K562 (cell line): ENCODE results near the gene FLAD1. TPM values are rescaled to one million over a fixed set of nuclear protein-coding genes. Genes with fewer than 3 reads are reported as not detected.

Experiments used
- ATAC-seq: fragments of 200-7000 bp; cut with Tn5 transposase; 3 replicates; pipeline ENCODE4 v1.9.1; 2020; ENCODE audit warnings: moderate library complexity
- BruUV-seq: library from RNA; stranded (reverse); fragments of 400-500 nt; replicated peaks from 2 replicates; lab custom pipeline; 2021; lab: Mats Ljungman, UMichigan
- CTCF ChIA-PET: fragments of 300-600 bp; formaldehyde crosslinking; extraction: SDS; loops from one replicate; lab custom pipeline; 2021; ENCODE audit warnings: low intra/inter-chr PET ratio; lab: Yijun Ruan, JAX
- POLR2A ChIA-PET: fragments of 300-600, 350-650 bp; sonication (Branson Sonifier 250); formaldehyde crosslinking; extraction: SDS; loops from one replicate; lab custom pipeline; 2021; ENCODE audit warnings: antibody characterized with exemption, inconsistent platforms; lab: Yijun Ruan, JAX
- DNase-seq, 4 experiments: peaks; one replicate each; pipeline versions ENCODE4 v3.0.0 to v3.0.0-alpha.2; 2011 to 2018; ENCODE audit warnings: low spot score in 3 of 4, mixed read lengths in 3 of 4; ENCODE audit errors: extremely low read depth in 1 of 4
- FAIRE-seq: peaks from 2 replicates; lab custom pipeline; 2011; peaks lifted over from hg19 to GRCh38; lab: Jason Lieb, UNC
- H2AFZ ChIP-seq: 2 replicates; pipeline ENCODE4 v1.6.0; 2011; ENCODE audit warnings: low read depth, low read length, control low read depth, inconsistent platforms
- H3K27ac ChIP-seq: fragments of 200-600 bp; 3 replicates; pipeline ENCODE4 v1.8.0; 2011; ENCODE audit warnings: low read depth, mild to moderate bottlenecking, control low read depth, inconsistent platforms, low read length, moderate library complexity, mixed read lengths; ENCODE audit errors: extremely low read depth
- H3K27me3 ChIP-seq, 2 experiments: fragments of 300-600 bp in 1 of 2; 2 replicates in 1 of 2; 3 replicates in 1 of 2; pipeline versions ENCODE4 v1.6.0 to v1.8.0; 2011; ENCODE audit warnings: inconsistent platforms in 2 of 2, low read length in 2 of 2, mild to moderate bottlenecking in 1 of 2, mixed read lengths in 1 of 2, moderate library complexity in 1 of 2; ENCODE audit not compliant: control insufficient read depth in 2 of 2, insufficient read depth in 2 of 2
- H3K36me3 ChIP-seq: fragments of 300-600 bp; 3 replicates; pipeline ENCODE4 v1.8.0; 2011; ENCODE audit warnings: mild to moderate bottlenecking, low read length, inconsistent platforms; ENCODE audit not compliant: control insufficient read depth, insufficient read depth
- H3K4me1 ChIP-seq, 2 experiments: fragments of 200-600 bp in 1 of 2; replicated peaks in 1 of 2; 2 replicates in 1 of 2; 3 replicates in 1 of 2; pipeline versions ENCODE4 v1.5.1 to v1.8.0; 2011; ENCODE audit warnings: inconsistent platforms in 2 of 2, low read length in 2 of 2, mild to moderate bottlenecking in 1 of 2, mixed read lengths in 1 of 2, moderate library complexity in 1 of 2; ENCODE audit not compliant: control insufficient read depth in 2 of 2, insufficient read depth in 2 of 2
- H3K4me2 ChIP-seq: 2 replicates; pipeline ENCODE4 v1.6.1; 2011; ENCODE audit warnings: low read length, control low read depth, inconsistent platforms, mixed read lengths; ENCODE audit not compliant: insufficient read depth
- H3K4me3 ChIP-seq: fragments of 200-600 bp; sonication (generic), shearing (Covaris generic); 2 replicates; pipeline ENCODE4 v1.5.1; 2016; ENCODE audit warnings: control low read depth, inconsistent platforms
- H3K79me2 ChIP-seq: fragments of 200-600 bp; 3 replicates; pipeline ENCODE4 v1.8.0; 2011; ENCODE audit warnings: low read length, inconsistent platforms; ENCODE audit not compliant: control insufficient read depth, insufficient read depth
- H3K9ac ChIP-seq, 2 experiments: 2 replicates each; pipeline versions ENCODE4 v1.6.0 to v1.6.1; 2011; ENCODE audit warnings: low read depth in 2 of 2, low read length in 2 of 2, control low read depth in 1 of 2, inconsistent platforms in 1 of 2, mild to moderate bottlenecking in 1 of 2, mixed read lengths in 1 of 2; ENCODE audit not compliant: insufficient read depth in 1 of 2
- H3K9me1 ChIP-seq: one replicate; pipeline ENCODE4 v1.6.0; 2011; ENCODE audit warnings: inconsistent platforms, mild to moderate bottlenecking, low read length, moderate library complexity; ENCODE audit not compliant: control insufficient read depth, insufficient read depth
- H3K9me3 ChIP-seq: replicated peaks from 2 replicates; pipeline ENCODE4 v1.5.1; 2011; ENCODE audit warnings: low read depth, low read length, inconsistent platforms; ENCODE audit not compliant: control insufficient read depth, insufficient read depth
- H4K20me1 ChIP-seq: replicated peaks from 2 replicates; pipeline ENCODE4 v1.6.1; 2011; ENCODE audit warnings: low read length, inconsistent platforms, mixed read lengths; ENCODE audit not compliant: control insufficient read depth, insufficient read depth
- LEF1 ChIP-seq: fragments of 450-650 bp; IDR thresholded peaks from 2 replicates; pipeline ENCODE4 v1.6.1; 2016; ENCODE audit warnings: mild to moderate bottlenecking
- MYNN ChIP-seq, 2 experiments: sonication (generic); formaldehyde crosslinking in 1 of 2; IDR thresholded peaks; 2 replicates each; pipeline versions ENCODE4 v1.5.0 to v1.6.1; 2016 to 2020; ENCODE audit warnings: antibody characterized with exemption in 1 of 2, missing genetic modification reagents in 1 of 2
- RFX1 ChIP-seq: fragments of 450-650 bp; IDR thresholded peaks from 2 replicates; pipeline ENCODE4 v1.6.1; 2016; ENCODE audit warnings: mild to moderate bottlenecking, moderate library complexity
- ZNF57 ChIP-seq: fragments of 450-650 bp; formaldehyde crosslinking; IDR thresholded peaks from 2 replicates; pipeline ENCODE4 v1.4.0; 2020; ENCODE audit warnings: mild to moderate bottlenecking, moderate library complexity
- WGBS: fragments of 100-300 bp; shearing (Covaris generic); methylation state at CpG from one replicate; pipeline ENCODE4 v1.1.6; 2016; ENCODE audit warnings: low coverage, mixed read lengths; ENCODE audit not compliant: insufficient coverage; ENCODE audit errors: missing lambda C conversion rate; 5-methylcytosine and 5-hydroxymethylcytosine counted together
- in situ Hi-C: fragments of 300-500 bp; cut with MboI; formaldehyde crosslinking; loops from 4 replicates; pipeline ENCODE4 v1.15.0; 2018; ENCODE audit warnings: inconsistent platforms, mixed read lengths
- intact Hi-C: fragments of 100-400 bp; cut with micrococcal nuclease; formaldehyde crosslinking; loops from 2 replicates; pipeline ENCODE4 v1.14.2; 2022
- polyA plus RNA-seq, 8 experiments: library from polyadenylated mRNA; depleted of rRNA in 4 of 8; stranded (reverse) in 5 of 8; unstranded in 3 of 8; fragments of >200 nt; fragmentation: Nextera tagmentation in 2 of 8; fragmentation: Illumina TruSeq in 1 of 8; extraction: Ambion mirVana in 2 of 8; extraction: Trizol in 1 of 8; gene quantifications; 2 replicates each; pipeline versions ENCODE4 v1.2.1 to v1.2.3, GENCODE V29; 2011 to 2014; ENCODE audit warnings: inconsistent platforms in 1 of 8, missing spikeins in 1 of 8
- total RNA-seq, 7 experiments: library from RNA; depleted of rRNA in 6 of 7; stranded (reverse); fragments of >200 nt in 6 of 7; fragmentation: Illumina TruSeq in 2 of 7; extraction: Trizol in 2 of 7; gene quantifications; 2 replicates each; pipeline versions ENCODE4 v1.2.1 to v1.2.3, GENCODE V29; 2011 to 2021; ENCODE audit warnings: low replicate concordance in 1 of 7
- TF ChIP-seq, protein P1 (sequence below): fragments of 450-650 bp; conservative IDR thresholded peaks from 2 replicates; pipeline ENCODE4 v1.6.1; 2016; ENCODE audit warnings: missing genetic modification characterization, low read depth, mild to moderate bottlenecking, control low read depth, missing compliant biosample characterization

Gene FLAD1
- total and polyA plus RNA-seq, 9 of the 15 experiments (the other 6 are each of a cell fraction or from before 2014, with no cell fraction given) = 24.9 to 85.8 (median 67.0) TPM

DNA sequence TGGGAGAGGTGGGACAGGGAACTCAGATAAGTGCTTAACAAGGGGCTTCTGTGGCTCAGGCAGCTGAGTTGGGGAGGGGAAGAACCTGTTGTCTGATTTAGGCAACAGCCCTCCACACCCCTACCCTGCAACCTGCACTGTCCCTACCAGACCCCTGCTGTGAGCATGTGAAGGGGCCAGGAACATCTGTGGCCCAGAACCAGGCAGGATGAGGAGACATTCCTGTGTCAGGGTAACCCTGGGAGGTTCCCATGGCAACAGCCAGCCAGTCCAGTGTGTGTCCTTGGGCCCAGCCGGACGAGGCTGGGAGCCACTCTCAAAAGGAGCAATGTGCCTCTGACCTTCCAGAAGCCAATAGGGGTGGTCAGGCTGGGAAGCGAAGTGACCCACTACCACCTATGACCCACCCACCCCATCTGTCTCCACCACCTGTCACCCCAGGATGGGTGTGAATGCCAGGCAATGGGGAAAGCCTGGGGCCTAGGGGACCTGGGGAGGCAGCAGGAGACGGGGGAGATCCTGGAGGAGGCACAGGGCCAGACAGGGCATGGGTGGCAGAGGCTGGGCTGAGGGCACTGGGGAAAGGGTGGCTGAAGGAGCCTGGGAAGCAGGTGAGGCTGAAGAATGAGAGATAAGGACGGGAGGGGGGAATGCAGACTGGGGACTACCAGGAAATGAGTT is 41.7 kb upstream of the FLAD1 start:
- Histone ChIP-seq H4K20me1 (0 out of 2 replicates have a peak, but pooled peaks cover 3% of the 10 kb centered on the region), H3K9ac (peak overlapping the region in 1 of 2 experiments; percentile 24; a peak in 1 of 4 replicates), H3K4me1 (peaks cover 34 to 54% of the 10 kb centered on the region in 2 experiments; a peak in 4 of 5 replicates), H3K4me3 (no peak overlapping the region), H2AFZ (no peak overlapping the region), H3K36me3 (no peaks in the 10 kb centered on the region), H3K27ac (no peak overlapping the region), H3K27me3 (no peaks in the 10 kb centered on the region), H3K9me1 (no peaks in the 10 kb centered on the region), H3K4me2 (no peak overlapping the region), H3K9me3 (no peaks in the 10 kb centered on the region), H3K79me2 (no peaks in the 10 kb centered on the region)
- 77% methylated on average over 5 of the region's 5 CpGs for WGBS
- intact Hi-C loops (no loop called here), in situ Hi-C loops (no loop called here)
- CTCF ChIA-PET = no interaction called here
- DNase-seq (peak in 2 of 4 experiments; percentile 34 to 40), ATAC-seq (no peak), FAIRE-seq (no peak)
- BruUV-seq = no TSS peak
- POLR2A ChIA-PET = no interaction called here
- TF ChIP-seq RFX1 = peak; percentile 86
- TF ChIP-seq, protein P1, sequence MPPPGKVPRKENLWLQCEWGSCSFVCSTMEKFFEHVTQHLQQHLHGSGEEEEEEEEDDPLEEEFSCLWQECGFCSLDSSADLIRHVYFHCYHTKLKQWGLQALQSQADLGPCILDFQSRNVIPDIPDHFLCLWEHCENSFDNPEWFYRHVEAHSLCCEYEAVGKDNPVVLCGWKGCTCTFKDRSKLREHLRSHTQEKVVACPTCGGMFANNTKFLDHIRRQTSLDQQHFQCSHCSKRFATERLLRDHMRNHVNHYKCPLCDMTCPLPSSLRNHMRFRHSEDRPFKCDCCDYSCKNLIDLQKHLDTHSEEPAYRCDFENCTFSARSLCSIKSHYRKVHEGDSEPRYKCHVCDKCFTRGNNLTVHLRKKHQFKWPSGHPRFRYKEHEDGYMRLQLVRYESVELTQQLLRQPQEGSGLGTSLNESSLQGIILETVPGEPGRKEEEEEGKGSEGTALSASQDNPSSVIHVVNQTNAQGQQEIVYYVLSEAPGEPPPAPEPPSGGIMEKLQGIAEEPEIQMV (tag) = no peak
- TF ChIP-seq MYNN (IDR thresholded peaks at IDR 0.05) = 0 out of 2 replicates have a peak, but pooled peaks have one; percentile 24
- TF ChIP-seq MYNN (CRISPR knock-in tag; IDR thresholded peaks at IDR 0.05) = no peak
- no peak for TF ChIP-seq ZNF57 (CRISPR knock-in tag)
- no peak for TF ChIP-seq LEF1
